ENCODE data around the gene CPNE7. TPM values are rescaled to one million over a fixed set of nuclear protein-coding genes. Genes with fewer than 3 reads are reported as not detected.

Gene CPNE7
- total and polyA plus RNA-seq, 7 donors: 0.41 to 3.3 (median 0.71) TPM; not detected in 4

GRCh38 chr16:89612415-89613166 lies 37.0 kb downstream of the CPNE7 start:
- WGBS, 2 donors: 78 to 86% methylated on average over 20 of the region's 20 CpGs
- H3K27me3 ChIP-seq: peaks cover 5 to 54% (median 7%) of the 10 kb centered on the region in 3 donors

GRCh38 chr16:89613231-89613953 lies 37.8 kb downstream of the CPNE7 start, which contains the start of gene DPEP1:
DPEP1 (plus strand) TSS chr16:89613642; CDS start chr16:89630411, 16,769 bp downstream.
- TF ChIP-seq POLR2A (IDR thresholded peaks at IDR 0.05) (no peak), POLR2AphosphoS5 (IDR thresholded peaks at IDR 0.05) (no peak), CTCF (IDR thresholded peaks at IDR 0.05) (no peak), EP300 (IDR thresholded peaks at IDR 0.05) (no peak)
- Histone ChIP-seq H3K27ac (no peak within 1 kb of the TSS), H3K9me3 (no peaks in the 10 kb centered on the region), H3K36me3 (no peaks in the 10 kb centered on the region), H3K27me3 (peaks cover 5 to 59% (median 7%) of the 10 kb centered on the region in 3 donors), H3K4me3 (no peak within 1 kb of the TSS), H3K4me1 (no peaks in the 10 kb centered on the region)
- 52 to 61% methylated on average over 19 of the region's 19 CpGs for WGBS, 2 donors
- intact Hi-C loops (cut with DNase I): no loop called here
- DNase-seq: no peak

More at GRCh38 chr16:89612415-89613166, 37.0 kb downstream of the CPNE7 start:
- no peaks in the 10 kb centered on the region for H3K4me1 ChIP-seq
- no peaks in the 10 kb centered on the region for H3K36me3 ChIP-seq
- no peak for TF ChIP-seq POLR2AphosphoS5 (IDR thresholded peaks at IDR 0.05)
- DNase-seq: no peak
- no peak overlapping the region for H3K27ac ChIP-seq
- intact Hi-C loops (cut with DNase I): no loop called here
- no peak overlapping the region for H3K4me3 ChIP-seq
- no peaks in the 10 kb centered on the region for H3K9me3 ChIP-seq

GRCh38 chr16:89613954-89614459 lies 38.4 kb downstream of the CPNE7 start:
- Histone ChIP-seq H3K27me3 (peaks cover 5 to 58% (median 7%) of the 10 kb centered on the region in 3 donors), H3K27ac (no peak overlapping the region)
- WGBS, 2 donors: 92% methylated on average over 22 of the region's 22 CpGs

GRCh38 chr16:89615176-89615575 lies 39.6 kb downstream of the CPNE7 start:
- no peaks in the 10 kb centered on the region for H3K36me3 ChIP-seq
- H3K27ac ChIP-seq: no peak overlapping the region
- intact Hi-C loops (cut with DNase I): no loop called here
- no peak overlapping the region for H3K4me3 ChIP-seq
- no peaks in the 10 kb centered on the region for H3K4me1 ChIP-seq
- WGBS, 2 donors: 82 to 86% methylated on average over 13 of the region's 13 CpGs
- peaks cover 7 to 63% (median 9%) of the 10 kb centered on the region in 3 donors for H3K27me3 ChIP-seq
- no peak for DNase-seq
- H3K9me3 ChIP-seq: no peaks in the 10 kb centered on the region
- no peak for TF ChIP-seq CTCF (IDR thresholded peaks at IDR 0.05)
- no peak for TF ChIP-seq POLR2AphosphoS5 (IDR thresholded peaks at IDR 0.05)
- no peak for TF ChIP-seq EP300 (IDR thresholded peaks at IDR 0.05)
- no peak for TF ChIP-seq POLR2A (IDR thresholded peaks at IDR 0.05)

More at GRCh38 chr16:89613954-89614459, 38.4 kb downstream of the CPNE7 start:
- Histone ChIP-seq H3K4me1 (no peaks in the 10 kb centered on the region), H3K4me3 (no peak overlapping the region), H3K9me3 (no peaks in the 10 kb centered on the region), H3K36me3 (no peaks in the 10 kb centered on the region)
- DNase-seq: no peak
- intact Hi-C loops (cut with DNase I): no loop called here
- TF ChIP-seq CTCF (IDR thresholded peaks at IDR 0.05): no peak
- no peak for TF ChIP-seq POLR2A (IDR thresholded peaks at IDR 0.05)
- no peak for TF ChIP-seq EP300 (IDR thresholded peaks at IDR 0.05)
- no peak for TF ChIP-seq POLR2AphosphoS5 (IDR thresholded peaks at IDR 0.05)

GRCh38 chr16:89615596-89616090 lies 40.1 kb downstream of the CPNE7 start:
- H3K9me3 ChIP-seq: no peaks in the 10 kb centered on the region
- peaks cover 10 to 68% (median 11%) of the 10 kb centered on the region in 3 donors for H3K27me3 ChIP-seq
- intact Hi-C loops (cut with DNase I): no loop called here
- no peak overlapping the region for H3K27ac ChIP-seq
- TF ChIP-seq EP300 (IDR thresholded peaks at IDR 0.05): no peak
- TF ChIP-seq CTCF (IDR thresholded peaks at IDR 0.05): peak in 1 of 4 experiments; percentile 17
- no peak for TF ChIP-seq POLR2A (IDR thresholded peaks at IDR 0.05)
- H3K4me3 ChIP-seq: no peak overlapping the region
- H3K36me3 ChIP-seq: no peaks in the 10 kb centered on the region
- no peaks in the 10 kb centered on the region for H3K4me1 ChIP-seq
- 28 to 41% methylated on average over 17 of the region's 17 CpGs for WGBS, 2 donors
- DNase-seq: no peak
